Measurements from ENCODE around the gene EWSR1.
"Not testable (repeated sequence)": the region's sequence is repeated elsewhere in the genome, so short reads cannot be mapped to it uniquely, and the experiment has no call there.

EWSR1 gene

DNA sequence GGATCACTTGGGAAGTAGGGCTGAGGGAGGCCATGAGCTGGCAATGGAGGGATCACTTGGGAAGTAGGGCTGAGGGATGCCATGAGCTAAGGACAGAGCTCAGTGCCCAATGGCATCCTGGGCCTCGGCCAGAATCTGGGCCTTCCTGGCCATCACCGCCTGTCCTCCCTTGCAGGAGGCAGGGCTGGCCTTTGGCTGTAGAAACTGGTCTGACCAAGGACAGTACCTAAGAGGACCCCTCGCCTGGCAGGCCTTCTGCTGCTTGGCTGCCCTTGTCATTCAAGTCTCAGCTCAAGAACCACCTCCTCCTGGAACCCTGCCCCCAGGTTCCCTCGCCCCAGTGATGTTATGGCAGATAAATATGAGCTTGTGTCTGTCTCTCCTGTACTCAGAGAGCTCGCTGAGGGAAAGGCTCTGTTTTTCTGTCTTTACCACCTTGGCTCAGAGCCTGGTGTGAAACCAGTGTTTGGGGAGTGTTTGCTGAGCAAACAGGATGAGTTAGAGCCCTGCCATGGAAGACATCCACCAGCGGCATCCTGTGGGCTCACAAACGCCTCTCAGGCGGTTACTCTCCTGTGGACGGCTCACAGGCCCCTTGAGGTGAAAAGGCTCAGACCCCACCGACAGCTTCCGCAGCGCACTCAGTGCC lies 66.8 kb downstream of the EWSR1 start:
- in situ Hi-C loops (cut with HindIII; ENCODE audit: low sequenced_read_pairs): no loop called here

DNA sequence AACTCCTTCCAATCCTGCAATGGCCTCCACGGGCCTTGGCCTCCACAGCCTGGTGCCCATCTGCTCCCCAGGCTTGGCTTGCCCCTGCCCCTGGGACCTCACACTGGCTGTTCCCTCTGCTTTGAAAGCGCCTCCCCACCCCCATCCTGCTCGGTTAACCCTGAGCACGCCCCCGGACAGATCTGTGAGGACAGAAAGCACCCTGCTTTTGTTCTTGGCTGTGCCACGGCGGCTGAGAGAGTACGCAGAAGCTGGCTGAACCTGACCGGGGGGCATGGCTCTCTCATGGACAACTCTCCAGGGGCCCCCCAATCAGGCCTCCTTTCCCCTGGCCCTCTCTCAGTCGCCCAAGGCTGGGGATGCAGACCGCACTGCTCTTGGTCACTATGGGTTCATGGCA lies 67.6 kb downstream of the EWSR1 start:
- in situ Hi-C loops (cut with HindIII; ENCODE audit: low sequenced_read_pairs): no loop called here

DNA sequence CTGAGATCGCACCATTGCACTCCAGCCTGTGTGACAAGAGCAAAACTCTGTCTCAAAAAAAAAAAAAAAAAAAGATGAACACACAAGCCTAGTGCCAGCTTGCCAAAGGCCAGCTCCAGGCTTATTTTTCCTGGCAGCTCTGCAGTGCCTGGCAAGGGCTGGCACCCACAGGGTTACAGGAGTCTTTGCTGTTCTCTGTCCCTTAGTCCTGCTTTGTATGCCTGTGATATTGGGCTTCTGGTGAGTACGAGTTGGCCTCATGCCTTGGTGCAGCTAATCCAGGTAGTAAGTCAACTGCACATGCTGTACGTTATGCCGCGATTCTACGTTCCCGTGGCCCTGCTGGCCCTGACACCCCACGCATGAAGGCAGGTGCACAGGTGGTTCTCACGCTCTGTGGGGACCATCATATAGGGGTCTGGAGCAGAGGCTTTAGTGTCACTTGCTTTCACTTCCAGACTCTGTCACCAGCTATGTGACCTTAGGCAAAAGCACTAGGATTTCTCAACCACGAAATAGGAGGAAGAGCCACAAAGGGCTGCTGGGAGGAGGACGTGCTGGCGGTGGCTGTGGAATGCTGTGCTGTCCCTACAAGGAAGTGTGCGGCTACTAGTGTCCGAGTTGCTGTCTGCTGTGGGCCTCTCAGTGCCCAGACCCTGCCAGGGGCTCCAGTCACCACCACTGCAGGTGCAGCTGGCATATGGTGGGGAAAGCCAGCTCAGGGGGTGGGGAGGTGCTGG lies 68.9 kb downstream of the EWSR1 start:
- in situ Hi-C loops (cut with HindIII; ENCODE audit: low sequenced_read_pairs): no loop called here

DNA sequence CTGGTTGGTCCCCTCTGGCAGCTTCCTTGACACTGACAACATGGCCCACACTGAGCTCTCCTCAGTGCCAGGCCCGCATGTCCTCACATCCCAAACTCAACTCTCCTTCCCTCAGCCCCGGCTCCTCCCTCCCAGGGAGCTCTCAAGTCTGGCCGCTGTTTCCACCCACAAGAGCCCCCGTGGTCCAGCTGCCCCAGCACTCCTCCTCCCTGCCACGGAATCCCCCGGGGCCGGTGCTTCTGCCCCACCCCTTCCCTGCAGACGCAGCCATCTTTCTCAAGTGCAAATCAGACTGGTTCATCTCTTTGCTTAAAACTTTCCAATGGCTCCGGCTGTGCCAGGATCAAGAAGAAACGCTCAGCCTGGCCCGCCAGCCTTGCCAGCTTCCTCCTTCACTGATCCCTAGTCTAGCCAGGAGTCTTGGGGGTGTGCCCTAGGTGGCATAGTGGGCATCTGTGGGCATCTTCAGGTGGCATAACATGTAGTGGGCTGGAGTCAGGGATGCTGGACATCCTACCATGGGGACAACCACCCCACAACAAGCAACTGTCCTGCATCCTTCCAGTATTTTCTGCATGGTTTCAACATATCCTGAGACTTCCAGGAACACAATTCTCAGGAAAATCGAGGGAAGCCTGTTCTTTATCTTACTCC lies 69.7 kb downstream of the EWSR1 start:
- in situ Hi-C loops (cut with HindIII; ENCODE audit: low sequenced_read_pairs): no loop called here

DNA sequence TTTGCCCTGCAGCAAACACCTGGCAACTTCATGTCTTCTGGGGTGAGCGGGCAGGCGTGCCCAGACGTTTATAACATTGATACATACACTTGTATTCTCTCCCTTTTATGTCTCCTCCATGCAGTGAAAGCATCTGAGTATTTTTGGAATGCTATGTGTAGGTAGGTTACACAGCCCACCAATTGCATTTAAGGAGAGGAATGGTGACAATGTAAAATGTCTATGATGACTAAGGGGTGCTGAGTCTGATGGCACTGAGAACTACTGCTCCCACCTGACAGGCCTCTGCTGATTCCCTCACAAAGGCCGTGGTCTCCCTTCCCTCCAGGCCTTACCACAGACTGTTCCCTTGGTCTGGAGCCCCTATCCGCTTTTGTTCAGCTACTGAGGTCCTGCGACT lies 70.3 kb downstream of the EWSR1 start:
- in situ Hi-C loops (cut with HindIII; ENCODE audit: low sequenced_read_pairs): no loop called here

DNA sequence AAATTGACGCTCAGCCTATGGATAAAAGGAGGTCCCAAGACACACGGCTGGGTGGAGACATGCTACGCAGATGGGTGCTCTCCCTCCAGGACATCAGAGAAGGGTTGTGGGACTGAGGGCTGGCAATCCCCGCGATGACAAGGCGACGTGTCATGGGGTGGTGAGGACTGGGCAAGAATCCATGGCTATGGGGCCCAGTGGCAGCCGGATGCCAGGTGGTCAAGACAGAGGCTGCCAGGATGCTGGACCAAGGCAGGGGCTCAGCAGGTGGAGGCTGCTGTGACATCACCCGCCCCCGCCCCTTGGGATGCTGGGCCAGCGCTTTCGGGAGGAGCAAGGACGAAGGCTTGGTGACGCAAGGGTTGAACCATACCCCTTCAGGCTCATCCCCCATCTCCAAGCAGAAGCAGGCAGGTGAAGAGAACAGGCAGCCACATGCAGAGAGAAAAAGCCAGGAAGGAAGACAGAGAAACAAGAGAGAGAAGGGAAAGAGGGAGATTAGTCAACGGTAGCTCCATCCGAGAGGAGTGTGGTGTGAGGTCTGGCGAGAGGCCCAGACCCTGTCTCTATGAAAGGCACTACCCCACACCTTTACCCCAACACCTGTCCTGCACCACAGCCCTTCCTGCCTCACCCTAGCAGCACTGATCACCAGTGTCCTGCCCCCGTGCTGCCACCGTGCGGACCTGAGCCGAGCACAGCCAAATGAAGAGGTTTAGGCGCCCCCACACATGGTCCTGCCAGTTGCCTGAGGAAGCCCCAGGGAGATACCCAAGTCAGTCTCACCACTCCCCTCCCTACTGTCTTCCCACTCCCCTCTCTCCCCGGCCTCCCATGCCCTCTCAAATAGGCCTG lies 71.5 kb downstream of the EWSR1 start:
- in situ Hi-C loops (cut with HindIII; ENCODE audit: low sequenced_read_pairs): no loop called here

DNA sequence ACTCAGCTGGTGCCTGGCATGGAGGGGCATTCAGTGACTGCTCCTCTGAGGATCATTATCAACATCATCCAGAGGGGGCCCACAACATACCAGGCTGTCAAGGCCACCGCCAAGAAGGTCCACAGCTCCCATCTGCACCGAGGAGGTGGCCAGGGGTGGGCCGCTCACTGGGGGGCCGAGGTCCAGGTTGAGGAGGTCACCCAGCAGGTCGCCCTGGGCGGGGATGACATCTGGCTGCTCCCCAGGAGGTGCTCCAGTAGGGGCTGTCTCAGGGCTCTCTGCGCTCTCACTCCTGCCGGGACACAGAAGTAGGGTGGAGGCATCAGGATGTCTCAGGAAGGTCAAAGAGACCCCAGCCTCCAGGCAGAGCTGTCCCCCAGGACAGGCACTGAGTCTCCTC lies 72.5 kb downstream of the EWSR1 start:
- in situ Hi-C loops (cut with HindIII; ENCODE audit: low sequenced_read_pairs): no loop called here

DNA sequence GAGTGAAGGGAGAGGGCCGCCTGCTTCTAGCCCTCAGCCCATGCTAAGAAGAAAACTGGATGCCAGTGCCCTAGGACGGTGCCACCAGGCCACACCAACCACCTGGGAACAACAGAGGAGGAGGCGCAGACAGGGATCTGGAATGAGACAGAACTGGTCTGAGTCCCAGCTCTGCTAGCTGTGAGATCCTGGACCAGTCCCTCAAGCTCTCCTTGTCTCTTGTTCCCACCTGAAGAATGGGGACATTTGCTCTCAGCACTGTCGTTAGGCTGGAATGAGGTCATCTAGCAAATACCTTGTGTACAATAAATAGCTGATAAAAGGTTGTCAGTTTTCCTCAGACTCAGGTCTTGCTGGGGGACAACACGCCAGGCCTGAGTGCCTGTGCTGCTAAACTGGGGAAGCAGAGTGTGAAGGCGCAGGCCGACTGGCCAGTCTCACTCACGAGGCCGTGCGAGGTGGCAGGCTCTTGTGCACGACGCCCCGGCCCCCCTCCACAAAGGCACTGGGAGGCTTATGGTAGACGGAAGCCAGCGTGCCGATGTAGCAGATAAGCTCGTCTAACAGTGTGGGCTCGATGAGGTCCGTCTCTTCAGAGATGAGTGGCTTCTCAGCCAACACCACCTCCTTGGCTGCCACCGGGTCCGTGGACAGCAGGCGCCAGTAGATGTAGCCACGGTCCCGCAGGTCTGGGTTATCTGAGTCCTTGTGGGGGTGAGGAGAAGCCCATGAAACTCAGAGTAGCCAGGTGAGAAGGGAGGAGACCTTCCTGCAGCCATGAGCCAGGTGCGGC lies 73.2 kb downstream of the EWSR1 start:
- in situ Hi-C loops (cut with HindIII; ENCODE audit: low sequenced_read_pairs): no loop called here

DNA sequence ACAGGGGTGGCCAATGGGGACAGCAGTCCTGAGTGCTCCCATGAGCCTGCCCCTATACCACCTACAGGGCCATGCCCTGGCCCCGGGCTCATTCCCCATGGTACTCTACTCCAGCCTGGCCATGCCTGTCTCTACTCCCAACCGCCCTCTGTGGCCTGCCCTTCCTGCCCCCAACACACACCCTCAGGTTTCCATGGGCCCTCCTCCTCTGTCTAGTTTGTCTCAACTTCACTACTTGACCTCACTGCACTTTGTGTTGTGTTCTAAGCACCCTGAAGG lies 73.7 kb downstream of the EWSR1 start:
- in situ Hi-C loops (cut with HindIII; ENCODE audit: low sequenced_read_pairs): no loop called here

DNA sequence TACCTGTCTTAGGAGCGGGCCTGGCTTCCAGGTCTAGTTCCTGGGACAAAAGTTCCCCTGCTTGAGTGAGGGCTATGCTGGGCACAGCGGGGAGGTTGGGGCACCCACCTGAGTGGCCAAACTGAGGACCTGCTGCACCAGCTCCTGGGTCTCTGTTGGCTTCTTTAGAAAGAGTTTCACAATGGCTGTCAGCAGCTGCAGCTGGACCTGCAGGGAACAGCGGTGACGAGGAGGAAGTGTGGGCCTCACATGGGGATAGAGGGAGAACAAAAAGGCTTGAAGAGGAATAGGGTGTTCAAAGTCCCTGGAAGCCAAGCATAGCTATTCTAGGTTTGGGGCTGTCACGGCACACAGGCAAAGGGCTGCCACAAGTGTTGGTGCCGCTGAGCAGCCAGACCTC lies 74.1 kb downstream of the EWSR1 start:
- in situ Hi-C loops (cut with HindIII; ENCODE audit: low sequenced_read_pairs): no loop called here

DNA sequence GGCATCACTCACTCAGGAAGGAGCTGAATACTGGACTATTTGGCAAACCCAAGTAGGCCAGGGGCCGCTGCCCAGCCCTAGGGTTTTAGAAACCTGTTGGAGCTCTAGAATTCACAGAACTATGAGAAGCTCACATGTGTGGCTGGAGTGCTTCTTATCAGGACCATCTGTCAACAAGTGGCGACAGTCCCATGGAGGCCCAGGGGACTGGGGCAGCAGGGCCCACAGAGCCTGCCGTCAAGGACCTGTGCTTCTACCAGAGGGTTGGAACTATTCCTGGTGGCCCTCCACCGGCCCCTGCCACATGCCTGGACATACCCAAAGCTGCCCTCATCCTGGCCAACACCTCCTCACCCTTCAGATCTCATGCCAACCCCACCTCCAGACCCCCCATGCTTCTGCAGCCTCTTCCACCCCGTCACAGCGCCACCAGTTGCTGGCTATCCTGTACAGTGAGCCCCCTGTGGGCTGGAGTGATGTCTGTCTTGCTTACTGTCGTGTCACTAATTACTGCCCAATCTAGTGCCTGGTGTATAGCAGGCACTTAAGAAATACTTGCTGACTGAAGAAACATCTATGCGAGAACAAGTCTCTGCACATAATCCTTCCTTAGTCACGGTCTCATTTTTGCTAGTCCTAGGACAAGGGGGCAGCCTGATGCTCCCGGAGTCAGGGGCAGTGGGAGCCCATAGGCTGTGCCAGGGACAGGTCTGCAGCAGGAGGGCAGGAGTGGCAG lies 74.7 kb downstream of the EWSR1 start:
- in situ Hi-C loops (cut with HindIII; ENCODE audit: low sequenced_read_pairs): no loop called here

DNA sequence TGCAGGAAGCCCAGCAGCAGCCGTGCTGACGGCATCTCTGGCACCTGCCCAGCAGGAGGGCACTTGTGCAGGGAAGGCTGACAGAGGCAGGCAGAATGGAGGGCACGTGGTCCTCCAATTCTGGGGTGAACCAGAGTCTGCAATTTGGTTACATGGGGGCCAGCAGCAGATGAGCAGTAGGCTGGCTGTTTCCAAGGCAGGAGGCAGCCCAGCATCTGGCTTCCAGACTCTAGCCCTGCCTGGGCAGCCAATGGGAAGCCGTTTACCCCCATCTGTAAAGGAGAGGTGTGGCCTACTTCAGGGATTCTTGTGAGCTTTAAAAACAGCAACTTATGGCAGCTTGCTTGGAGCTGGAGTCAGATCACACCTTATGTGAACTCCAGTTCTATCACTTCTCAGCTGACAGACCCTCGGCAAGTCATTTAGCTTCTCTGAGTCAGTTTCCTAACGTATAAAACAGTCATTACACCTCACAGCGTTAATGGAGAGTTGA lies 75.3 kb downstream of the EWSR1 start:
- in situ Hi-C loops (cut with HindIII; ENCODE audit: low sequenced_read_pairs): no loop called here

DNA sequence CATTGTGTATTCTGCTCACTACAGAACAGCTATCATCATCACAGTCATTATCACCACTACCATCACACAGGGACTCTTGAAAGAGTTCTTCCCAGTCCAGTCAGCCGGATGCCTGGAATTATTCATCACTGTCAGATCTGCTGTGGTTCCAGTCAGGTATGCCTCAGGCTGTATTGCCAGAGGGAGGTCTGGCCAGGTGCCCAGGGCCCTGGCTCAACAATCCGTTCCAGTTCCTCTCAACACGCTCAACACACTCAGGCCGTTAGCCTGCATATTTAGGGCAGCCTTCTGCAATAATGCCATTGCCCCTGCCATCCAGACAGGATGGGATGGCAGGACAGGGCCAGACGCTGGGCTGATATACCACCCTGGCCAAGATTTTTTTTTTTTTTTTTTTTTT lies 76.1 kb downstream of the EWSR1 start:
- in situ Hi-C loops (cut with HindIII; ENCODE audit: low sequenced_read_pairs): no loop called here

DNA sequence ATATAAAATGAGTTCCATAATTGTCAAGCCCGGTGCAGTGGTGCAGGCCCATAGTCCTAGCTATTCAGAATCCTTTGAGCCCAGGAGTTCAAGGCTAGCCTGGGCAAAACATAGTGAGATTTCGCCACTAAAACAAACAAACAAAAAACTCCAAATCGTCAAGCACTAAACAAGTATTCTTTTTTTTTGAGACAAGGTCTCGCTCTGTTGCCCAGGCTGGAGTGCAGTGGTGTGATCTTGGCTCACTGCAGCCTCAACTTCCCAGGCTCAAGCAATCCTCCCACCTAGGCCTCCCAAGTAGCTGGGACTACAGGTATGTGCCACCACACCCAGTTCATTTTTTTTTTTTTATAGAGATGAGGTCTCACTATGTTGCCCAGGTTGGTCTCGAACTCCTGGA lies 76.8 kb downstream of the EWSR1 start:
- in situ Hi-C loops (cut with HindIII; ENCODE audit: low sequenced_read_pairs): not testable (repeated sequence)

DNA sequence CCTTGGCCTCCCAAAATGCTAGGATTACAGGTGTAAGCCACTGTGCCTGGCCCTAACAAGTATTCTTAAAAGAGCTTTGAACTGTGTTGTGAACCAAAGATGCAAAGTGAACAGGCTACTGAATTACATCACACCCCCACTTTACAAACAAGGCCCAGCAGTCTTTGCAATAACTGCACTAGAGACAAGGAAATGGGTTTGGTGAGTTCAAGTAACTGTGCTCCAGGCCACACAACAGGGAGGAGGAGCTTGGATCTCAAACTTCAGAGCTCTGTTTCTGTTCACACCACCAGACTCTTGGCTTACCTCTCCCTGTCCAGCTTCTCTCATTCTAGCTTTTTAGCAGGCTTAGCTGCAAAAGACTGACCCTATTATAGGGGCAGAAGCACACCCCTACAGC lies 77.9 kb downstream of the EWSR1 start:
- in situ Hi-C loops (cut with HindIII; ENCODE audit: low sequenced_read_pairs): no loop called here

DNA sequence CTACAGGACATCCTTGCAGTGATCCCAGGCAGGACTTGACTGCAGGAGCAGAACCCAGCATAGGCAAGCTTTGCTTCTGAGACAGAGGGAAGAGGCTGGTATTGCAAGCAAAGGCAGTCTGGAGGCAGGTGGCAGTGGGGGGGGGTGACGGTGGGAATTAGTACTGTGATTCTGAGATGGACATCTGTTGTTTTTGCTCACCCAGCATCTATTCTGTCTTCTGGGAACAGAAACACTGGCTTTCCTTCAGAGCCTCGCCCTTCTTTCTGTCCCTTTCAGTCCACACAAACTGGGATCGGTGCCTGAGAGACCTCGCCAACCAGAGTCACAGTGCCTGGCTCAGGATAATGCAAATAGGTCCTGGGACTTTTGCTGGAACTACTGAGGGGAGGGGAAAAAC lies 78.6 kb downstream of the EWSR1 start:
- in situ Hi-C loops (cut with HindIII; ENCODE audit: low sequenced_read_pairs): no loop called here

DNA sequence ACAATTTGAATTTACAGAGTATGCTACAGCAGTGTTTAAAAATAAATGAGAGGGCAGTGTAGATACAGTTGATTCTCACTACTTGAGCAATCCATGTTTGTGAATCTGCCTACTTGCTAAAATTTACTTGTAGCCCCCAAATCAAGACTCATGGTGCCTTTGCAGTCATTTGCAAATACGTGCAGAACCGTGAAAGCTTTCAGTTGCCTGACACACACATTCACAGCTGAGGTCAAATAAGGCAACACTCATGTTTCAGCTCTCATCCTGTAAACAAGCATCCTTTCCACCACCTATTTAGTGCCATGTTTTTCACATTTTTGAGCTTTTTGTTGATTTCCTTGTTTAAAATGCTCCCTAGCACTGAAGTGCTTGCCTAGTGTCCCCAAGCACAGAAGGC lies 80.0 kb downstream of the EWSR1 start:
- in situ Hi-C loops (cut with HindIII; ENCODE audit: low sequenced_read_pairs): no loop called here

DNA sequence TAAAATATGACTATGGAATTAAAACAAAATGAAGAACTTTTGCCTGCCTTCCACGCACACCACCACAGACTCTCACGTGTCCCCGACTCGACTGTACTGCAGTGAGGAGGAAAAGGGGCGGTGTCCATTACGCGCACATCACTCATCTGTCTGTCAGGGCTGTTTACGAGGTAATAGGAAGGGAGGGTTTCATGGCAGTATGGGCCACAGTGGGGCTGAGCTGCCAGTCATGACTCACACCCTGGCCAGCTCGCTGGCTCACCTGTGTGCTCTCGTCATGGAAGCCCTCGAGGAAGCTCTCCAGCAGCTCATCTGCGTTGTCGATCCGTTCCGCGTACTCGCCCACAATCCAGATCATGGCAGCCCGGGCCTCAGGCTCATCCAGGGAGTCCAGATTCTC lies 80.9 kb downstream of the EWSR1 start:
- in situ Hi-C loops (cut with HindIII; ENCODE audit: low sequenced_read_pairs): no loop called here

Data from DLD1 (cell line).